ENCODE data around the gene TOM1L2.
"Not testable (repeated sequence)": the region's sequence is repeated elsewhere in the genome, so short reads cannot be mapped to it uniquely, and the experiment has no call there.

TOM1L2 gene

GRCh38 chr17:17816831-17817551 lies 155.2 kb downstream of the TOM1L2 start:
- DNase-seq (ENCODE audit: low read depth): no peak

GRCh38 chr17:17816240-17816814 lies 155.9 kb downstream of the TOM1L2 start:
- no peak for DNase-seq (ENCODE audit: low read depth)

- no peak for DNase-seq (ENCODE audit: low read depth)
Measured at GRCh38 chr17:17815436-17816200, 156.6 kb downstream of the TOM1L2 start.

- no peak for DNase-seq (ENCODE audit: low read depth)
Measured at GRCh38 chr17:17815062-17815406, 157.2 kb downstream of the TOM1L2 start.

GRCh38 chr17:17814162-17815061 lies 157.8 kb downstream of the TOM1L2 start:
- DNase-seq (ENCODE audit: low read depth): no peak

GRCh38 chr17:17813725-17814095 lies 158.5 kb downstream of the TOM1L2 start:
- no peak for DNase-seq (ENCODE audit: low read depth)

GRCh38 chr17:17813055-17813724 lies 159.0 kb downstream of the TOM1L2 start:
- no peak for DNase-seq (ENCODE audit: low read depth)

GRCh38 chr17:17812211-17813054 lies 159.8 kb downstream of the TOM1L2 start:
- DNase-seq (ENCODE audit: low read depth): no peak

GRCh38 chr17:17811381-17812210 lies 160.6 kb downstream of the TOM1L2 start:
- no peak for DNase-seq (ENCODE audit: low read depth)

GRCh38 chr17:17810895-17811248 lies 161.3 kb downstream of the TOM1L2 start:
- DNase-seq (ENCODE audit: low read depth): no peak

- DNase-seq (ENCODE audit: low read depth): no peak
Measured at GRCh38 chr17:17810084-17810894, 161.9 kb downstream of the TOM1L2 start.

- DNase-seq (ENCODE audit: low read depth): no peak
Measured at GRCh38 chr17:17809531-17810083, 162.6 kb downstream of the TOM1L2 start.

GRCh38 chr17:17808706-17809432 lies 163.3 kb downstream of the TOM1L2 start:
- no peak for DNase-seq (ENCODE audit: low read depth)

- not testable (repeated sequence) for DNase-seq (ENCODE audit: low read depth)
Measured at GRCh38 chr17:17808200-17808599, 164.0 kb downstream of the TOM1L2 start.

GRCh38 chr17:17807440-17807839 lies 164.8 kb downstream of the TOM1L2 start:
- no peak for DNase-seq (ENCODE audit: low read depth)

- no peak for DNase-seq (ENCODE audit: low read depth)
Measured at GRCh38 chr17:17806611-17807274, 165.5 kb downstream of the TOM1L2 start.

GRCh38 chr17:17806035-17806434 lies 166.2 kb downstream of the TOM1L2 start:
- no peak for DNase-seq (ENCODE audit: low read depth)

Data from CMK (cell line).